SK-N-SH treated with all-trans-retinoic acid at 6 μM for 48 hours (cell line): Measurements from ENCODE around the gene CEACAM18.

Source experiments
- ATAC-seq: fragments of 200-7000 bp; cut with Tn5 transposase; 3 replicates; pipeline ENCODE4 v1.9.1; 2020; ENCODE audit warnings: mild to moderate bottlenecking, moderate library complexity
- ARNTL ChIP-seq: fragments of 450-650 bp; formaldehyde crosslinking; IDR thresholded peaks from 2 replicates; pipeline ENCODE4 v1.5.0; 2020; ENCODE audit warnings: low read depth, mild to moderate bottlenecking, moderate library complexity, borderline replicate concordance
- BACH2 ChIP-seq: fragments of 250-450 bp; sonication (Bioruptor Pico); IDR thresholded peaks from 2 replicates; pipeline ENCODE4 v1.9.0; 2021; ENCODE audit warnings: mild to moderate bottlenecking, borderline replicate concordance
- CREB5 ChIP-seq: fragments of 250-450 bp; sonication (Bioruptor Pico); IDR thresholded peaks from 2 replicates; pipeline ENCODE4 v1.5.1; 2020; ENCODE audit warnings: low read depth, mild to moderate bottlenecking, moderate library complexity
- CSRNP3 ChIP-seq: fragments of 250-450 bp; sonication (Bioruptor Pico); IDR thresholded peaks from 2 replicates; pipeline ENCODE4 v1.5.1; 2021; ENCODE audit warnings: mild to moderate bottlenecking, moderate library complexity
- ESRRG ChIP-seq: fragments of 250-450 bp; sonication (Bioruptor Pico); IDR thresholded peaks from 2 replicates; pipeline ENCODE4 v1.6.1; 2021; ENCODE audit warnings: mild to moderate bottlenecking
- GLIS3 ChIP-seq: fragments of 250-450 bp; sonication (Bioruptor Pico); IDR thresholded peaks from 2 replicates; pipeline ENCODE4 v1.5.0; 2020; ENCODE audit warnings: mild to moderate bottlenecking, moderate library complexity
- ISL1 ChIP-seq: fragments of 250-450 bp; sonication (Bioruptor Pico); IDR thresholded peaks from 2 replicates; pipeline ENCODE4 v2.1.2; 2022; ENCODE audit warnings: mild to moderate bottlenecking, moderate library complexity
- OSR1 ChIP-seq: fragments of 250-450 bp; sonication (Bioruptor Pico); IDR thresholded peaks from 2 replicates; pipeline ENCODE4 v1.8.0; 2022; ENCODE audit warnings: moderate library complexity, mild to moderate bottlenecking, inconsistent platforms
- PATZ1 ChIP-seq: fragments of 250-450 bp; sonication (Bioruptor Pico); IDR thresholded peaks from 2 replicates; pipeline ENCODE4 v1.8.0; 2020; ENCODE audit warnings: mild to moderate bottlenecking, moderate library complexity, borderline replicate concordance
- POU6F1 ChIP-seq: fragments of 250-450 bp; sonication (Bioruptor Pico); IDR thresholded peaks from 2 replicates; pipeline ENCODE4 v1.8.0; 2021; ENCODE audit warnings: low read depth, mild to moderate bottlenecking, moderate library complexity, borderline replicate concordance
- PPARA ChIP-seq: fragments of 250-450 bp; sonication (Bioruptor Pico); IDR thresholded peaks from 2 replicates; pipeline ENCODE4 v1.5.0; 2020; ENCODE audit warnings: mild to moderate bottlenecking, borderline replicate concordance
- SNAI2 ChIP-seq: fragments of 250-450 bp; sonication (Bioruptor Pico); IDR thresholded peaks from 2 replicates; pipeline ENCODE4 v1.5.0; 2020; ENCODE audit warnings: mild to moderate bottlenecking, moderate library complexity
- TCF4 ChIP-seq: fragments of 250-450 bp; sonication (Bioruptor Pico); IDR thresholded peaks from 2 replicates; pipeline ENCODE4 v1.8.0; 2021; ENCODE audit warnings: mild to moderate bottlenecking, moderate library complexity, borderline replicate concordance
- TOX ChIP-seq: fragments of 250-450 bp; sonication (Bioruptor Pico); IDR thresholded peaks from 2 replicates; pipeline ENCODE4 v1.8.0; 2021; ENCODE audit warnings: mild to moderate bottlenecking, moderate library complexity, borderline replicate concordance
- TSHZ2 ChIP-seq: fragments of 250-450 bp; sonication (Bioruptor Pico); IDR thresholded peaks from 2 replicates; pipeline ENCODE4 v1.5.0; 2020; ENCODE audit warnings: mild to moderate bottlenecking, moderate library complexity
- ZC3H10 ChIP-seq: fragments of 250-450 bp; sonication (Bioruptor Pico); IDR thresholded peaks from 2 replicates; pipeline ENCODE4 v1.5.1; 2021; ENCODE audit warnings: mild to moderate bottlenecking, moderate library complexity
- ZFP3 ChIP-seq: fragments of 250-450 bp; sonication (Bioruptor Pico); IDR thresholded peaks from 2 replicates; pipeline ENCODE4 v1.5.0; 2020; ENCODE audit warnings: mild to moderate bottlenecking, moderate library complexity
- ZFP30 ChIP-seq: fragments of 450-650 bp; formaldehyde crosslinking; IDR thresholded peaks from 2 replicates; pipeline ENCODE4 v1.5.0; 2022; ENCODE audit warnings: mild to moderate bottlenecking, moderate library complexity
- ZNF565 ChIP-seq: fragments of 450-650 bp; formaldehyde crosslinking; conservative IDR thresholded peaks from 2 replicates; pipeline ENCODE4 v1.5.0; 2020; ENCODE audit warnings: low read depth, mild to moderate bottlenecking, moderate library complexity
- ZNF70 ChIP-seq: fragments of 450-650 bp; formaldehyde crosslinking; IDR thresholded peaks from 2 replicates; pipeline ENCODE4 v1.5.0; 2020; ENCODE audit warnings: mild to moderate bottlenecking, moderate library complexity
- ZNF8 ChIP-seq: fragments of 450-650 bp; formaldehyde crosslinking; IDR thresholded peaks from 2 replicates; pipeline ENCODE4 v1.5.0; 2020; ENCODE audit warnings: mild to moderate bottlenecking, moderate library complexity

The CEACAM18 gene

GRCh38 chr19:51430221-51430620 is 48.1 kb upstream of the CEACAM18 start (continued):
- TF ChIP-seq OSR1 (no peak), TSHZ2 (CRISPR knock-in tag) (no peak)
- TF ChIP-seq, all 23 proteins: peak for 0

- TF ChIP-seq TCF4 (no peak), POU6F1 (CRISPR knock-in tag) (no peak), ZNF565 (no peak), CREB5 (CRISPR knock-in tag) (no peak), OSR1 (no peak), ZFP30 (no peak), TOX (CRISPR knock-in tag) (no peak), ZFP3 (CRISPR knock-in tag) (no peak), ISL1 (no peak), BACH2 (CRISPR knock-in tag) (no peak), SNAI2 (CRISPR knock-in tag) (no peak), ESRRG (no peak), CSRNP3 (CRISPR knock-in tag) (no peak), GLIS3 (no peak), ARNTL (CRISPR knock-in tag) (no peak), PPARA (no peak), ZNF8 (CRISPR knock-in tag) (no peak), ZC3H10 (CRISPR knock-in tag) (no peak), TSHZ2 (CRISPR knock-in tag) (no peak), ZNF70 (CRISPR knock-in tag) (no peak)
- ATAC-seq: no peak
These were observed 47.2 kb upstream of the CEACAM18 start for GRCh38 chr19:51431124-51431523.

GRCh38 chr19:51433043-51433442 is 45.3 kb upstream of the CEACAM18 start:
- ATAC-seq: no peak
- TF ChIP-seq ARNTL (CRISPR knock-in tag): no peak
- no peak for TF ChIP-seq ISL1
- no peak for TF ChIP-seq PATZ1 (CRISPR knock-in tag)
- TF ChIP-seq ZFP30: no peak
- no peak for TF ChIP-seq PPARA
- no peak for TF ChIP-seq BACH2 (CRISPR knock-in tag)
- TF ChIP-seq TSHZ2 (CRISPR knock-in tag): no peak
- TF ChIP-seq CREB5 (CRISPR knock-in tag): no peak
